GM23248 (cell line): Measurements from ENCODE around the gene DIP2C. TPM values are rescaled to one million over a fixed set of nuclear protein-coding genes. Genes with fewer than 3 reads are reported as not detected.

ENCODE experiments used
- DNase-seq: peaks from one replicate; pipeline ENCODE4 v3.0.0-alpha.2; 2015
- H2AFZ ChIP-seq: fragments of 200-600 bp; sonication (generic); 2 replicates; pipeline ENCODE4 v1.6.1; 2016; ENCODE audit warnings: antibody characterized with exemption
- H3F3A ChIP-seq: fragments of 200-600 bp; sonication (generic); 2 replicates; pipeline ENCODE4 v1.6.1; 2016; ENCODE audit warnings: mild to moderate bottlenecking, antibody characterized with exemption, mixed run types; ENCODE audit not compliant: insufficient read depth
- H3K27ac ChIP-seq: fragments of 200-600 bp; sonication (generic); 2 replicates; pipeline ENCODE4 v1.5.1; 2016; ENCODE audit warnings: mild to moderate bottlenecking
- H3K27me3 ChIP-seq: fragments of 200-600 bp; sonication (generic); replicated peaks from 2 replicates; pipeline ENCODE4 v1.6.1; 2016; ENCODE audit warnings: mild to moderate bottlenecking; ENCODE audit not compliant: insufficient read depth
- H3K36me3 ChIP-seq: fragments of 200-600 bp; sonication (generic); 2 replicates; pipeline ENCODE4 v1.6.1; 2016; ENCODE audit warnings: low read depth, mild to moderate bottlenecking
- H3K4me1 ChIP-seq: fragments of 200-600 bp; sonication (generic); 2 replicates; pipeline ENCODE4 v1.6.1; 2016; ENCODE audit warnings: mild to moderate bottlenecking; ENCODE audit not compliant: insufficient read depth
- H3K4me2 ChIP-seq: fragments of 200-600 bp; sonication (generic); one replicate; pipeline ENCODE4 v1.6.1; 2016; ENCODE audit warnings: mild to moderate bottlenecking; ENCODE audit not compliant: unreplicated experiment
- H3K4me3 ChIP-seq: fragments of 200-600 bp; sonication (generic); 2 replicates; pipeline ENCODE4 v1.5.1; 2016; ENCODE audit warnings: mild to moderate bottlenecking
- H3K79me2 ChIP-seq: fragments of 200-600 bp; sonication (generic); 2 replicates; pipeline ENCODE4 v1.6.1; 2016; ENCODE audit warnings: mild to moderate bottlenecking; ENCODE audit not compliant: insufficient read depth
- H3K9ac ChIP-seq: fragments of 200-600 bp; sonication (generic); 2 replicates; pipeline ENCODE4 v1.6.1; 2016; ENCODE audit warnings: mild to moderate bottlenecking
- H3K9me2 ChIP-seq: fragments of 200-600 bp; sonication (generic); 2 replicates; pipeline ENCODE4 v1.6.1; 2016; ENCODE audit warnings: mixed run types, mild to moderate bottlenecking, moderate library complexity; ENCODE audit not compliant: insufficient read depth
- H3K9me3 ChIP-seq: fragments of 200-600 bp; sonication (generic); one replicate; pipeline ENCODE4 v1.6.1; 2017; ENCODE audit warnings: low read depth
- H4K20me1 ChIP-seq: fragments of 200-600 bp; sonication (generic); 2 replicates; pipeline ENCODE4 v1.6.0; 2016; ENCODE audit not compliant: insufficient read depth
- EZH2 ChIP-seq: fragments of 200-600 bp; sonication (generic); IDR thresholded peaks from 2 replicates; pipeline ENCODE4 v1.6.1; 2018; ENCODE audit warnings: antibody characterized with exemption, mild to moderate bottlenecking; ENCODE audit not compliant: insufficient read depth, poor library complexity, severe bottlenecking
- EZH2phosphoT487 ChIP-seq: fragments of 200-600 bp; sonication (generic); IDR thresholded peaks from 2 replicates; pipeline ENCODE4 v1.6.1; 2018; ENCODE audit warnings: antibody characterized with exemption, moderate library complexity, mild to moderate bottlenecking, low read depth; ENCODE audit not compliant: insufficient read depth
- WGBS, 2 experiments: methylation state at CpG; one replicate each; pipeline ENCODE4 v1.1.6; 2015 to 2017; ENCODE audit warnings: low lambda C conversion rate in 2 of 2, low coverage in 1 of 2; ENCODE audit errors: missing lambda C conversion rate in 2 of 2; 5-methylcytosine and 5-hydroxymethylcytosine counted together
- in situ Hi-C: fragments of 300-500 bp; cut with MboI; formaldehyde crosslinking; loops from 2 replicates; pipeline ENCODE4 v1.15.0; 2020
- polyA plus RNA-seq: library from polyadenylated mRNA; unstranded; fragments of >200 nt; fragmentation: Nextera tagmentation; extraction: Ambion mirVana; gene quantifications from 2 replicates; pipeline ENCODE4 v1.2.1, GENCODE V29; 2016
- total RNA-seq: library from RNA; depleted of rRNA; stranded (reverse); fragments of >200 nt; shearing (Covaris generic); gene quantifications from 2 replicates; pipeline ENCODE4 v1.2.3, GENCODE V29; 2014

The DIP2C gene
- total and polyA plus RNA-seq, 2 experiments from 2014 or later = 12.0 to 13.1 TPM

- H3K27me3 ChIP-seq = no peaks in the 10 kb centered on the region
- no peaks in the 10 kb centered on the region for H3K9me3 ChIP-seq
- H3K9me2 ChIP-seq = no peaks in the 10 kb centered on the region
- no peak overlapping the region for H3K4me2 ChIP-seq
- in situ Hi-C loops = no loop called here
- no peak overlapping the region for H2AFZ ChIP-seq
- TF ChIP-seq EZH2phosphoT487 (no peak), EZH2 (no peak)
- H3K4me1 ChIP-seq = peaks cover 10% of the 10 kb centered on the region; the same call in 1 of the 2 replicates
- H3K79me2 ChIP-seq = peaks cover 96% of the 10 kb centered on the region
- no peak overlapping the region for H3K27ac ChIP-seq
- no peak overlapping the region for H3K9ac ChIP-seq
- H4K20me1 ChIP-seq = 0 out of 2 replicates have a peak, but pooled peaks cover 3% of the 10 kb centered on the region
- 91 to 93% methylated on average over 15 of the region's 15 CpGs for WGBS, 2 experiments
- no peaks in the 10 kb centered on the region for H3F3A ChIP-seq
- no peak for DNase-seq
- H3K36me3 ChIP-seq = no peaks in the 10 kb centered on the region
- H3K4me3 ChIP-seq = no peak overlapping the region
Measured at GRCh38 chr10:498760-499435, 190.6 kb downstream of the DIP2C start.

DNA sequence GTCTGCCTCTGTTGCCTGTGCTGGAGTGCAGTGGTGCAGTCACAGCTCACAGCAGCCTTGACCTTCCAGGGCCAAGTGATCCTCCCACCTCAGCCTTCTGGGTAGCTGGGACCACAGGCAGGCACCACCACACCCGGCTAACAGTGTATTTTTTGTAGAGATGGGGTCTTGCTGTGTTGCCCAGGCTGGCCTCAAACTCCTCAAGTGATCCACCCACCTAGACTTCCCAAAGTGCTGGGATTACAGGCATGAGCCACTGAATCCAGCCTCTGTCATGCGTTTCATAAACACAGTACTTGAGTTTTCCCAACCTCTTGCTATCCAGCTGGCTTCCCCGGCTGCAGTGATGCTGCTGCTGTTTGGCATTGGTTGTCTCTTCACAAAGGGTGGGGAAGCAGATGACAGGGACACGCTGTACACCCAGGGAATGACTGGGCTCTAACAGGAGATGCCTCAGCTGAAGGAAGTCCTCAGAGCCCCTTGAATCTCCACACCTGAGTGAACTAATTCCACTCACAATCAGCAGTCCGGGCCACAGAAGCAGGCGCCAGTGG is 191.5 kb downstream of the DIP2C start:
- Histone ChIP-seq H3K9me3 (no peaks in the 10 kb centered on the region), H3K27me3 (no peaks in the 10 kb centered on the region), H2AFZ (no peak overlapping the region), H4K20me1 (0 out of 2 replicates have a peak, but pooled peaks cover 3% of the 10 kb centered on the region), H3K4me2 (no peak overlapping the region), H3K36me3 (no peaks in the 10 kb centered on the region), H3K4me3 (no peak overlapping the region), H3K9ac (no peak overlapping the region), H3K27ac (no peak overlapping the region), H3K79me2 (peaks cover 96% of the 10 kb centered on the region), H3F3A (no peaks in the 10 kb centered on the region), H3K4me1 (peaks cover 10% of the 10 kb centered on the region; the same call in 1 of the 2 replicates), H3K9me2 (no peaks in the 10 kb centered on the region)
- in situ Hi-C loops = no loop called here
- 61 to 63% methylated on average over 6 of the region's 6 CpGs for WGBS, 2 experiments
- TF ChIP-seq EZH2 (no peak), EZH2phosphoT487 (no peak)
- no peak for DNase-seq

DNA sequence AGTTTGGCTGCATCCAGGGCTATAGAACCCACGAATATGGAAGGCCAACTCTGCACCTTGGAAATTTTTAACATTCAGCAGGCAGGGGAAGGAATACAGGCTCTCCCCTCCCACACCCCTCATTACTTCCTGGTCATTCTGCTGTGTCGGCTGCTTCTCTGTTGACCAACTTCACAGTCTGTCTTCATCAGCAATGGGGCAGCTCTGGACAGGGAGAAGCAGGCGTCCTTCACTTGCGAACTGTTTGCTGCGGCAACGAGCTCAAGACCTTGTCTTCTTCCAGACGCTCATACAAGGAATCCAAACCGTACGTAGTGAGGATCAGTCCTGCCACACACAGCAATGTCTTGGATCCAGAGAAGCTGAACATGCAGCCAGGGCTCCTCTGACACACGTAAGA is 192.2 kb downstream of the DIP2C start:
- Histone ChIP-seq H3F3A (no peaks in the 10 kb centered on the region), H3K27me3 (no peaks in the 10 kb centered on the region), H4K20me1 (0 out of 2 replicates have a peak, but pooled peaks cover 3% of the 10 kb centered on the region), H3K79me2 (peaks cover 96% of the 10 kb centered on the region), H2AFZ (no peak overlapping the region), H3K36me3 (no peaks in the 10 kb centered on the region), H3K4me2 (no peak overlapping the region), H3K4me3 (no peak overlapping the region), H3K9me2 (no peaks in the 10 kb centered on the region), H3K27ac (no peak overlapping the region), H3K9ac (no peak overlapping the region), H3K9me3 (no peaks in the 10 kb centered on the region), H3K4me1 (peaks cover 10% of the 10 kb centered on the region; the same call in 1 of the 2 replicates)
- no peak for DNase-seq
- TF ChIP-seq EZH2 (no peak), EZH2phosphoT487 (no peak)
- 92 to 96% methylated on average over 10 of the region's 10 CpGs for WGBS, 2 experiments
- in situ Hi-C loops = no loop called here

DNA sequence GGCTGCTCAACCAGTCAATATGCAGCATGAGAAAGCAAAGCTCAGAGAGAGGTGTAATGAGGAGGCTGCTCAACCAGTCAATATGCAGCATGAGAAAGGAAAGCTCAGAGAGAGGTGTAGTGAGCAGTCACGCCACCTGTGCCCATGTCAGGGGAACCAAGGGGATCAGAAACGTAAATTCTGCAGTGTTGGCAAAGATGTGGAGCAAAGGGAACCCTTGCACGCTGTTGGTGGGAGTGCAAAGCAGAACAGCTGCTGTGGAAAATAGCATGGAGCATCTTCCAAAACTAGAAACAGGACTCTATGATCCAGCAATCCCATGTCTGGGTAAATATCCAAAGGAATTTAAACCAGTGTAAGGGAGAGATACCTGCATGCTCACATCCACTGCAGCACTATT is 194.9 kb downstream of the DIP2C start:
- no peak for TF ChIP-seq EZH2
- no peak for TF ChIP-seq EZH2phosphoT487
- 82 to 84% methylated on average over 3 of the region's 3 CpGs for WGBS, 2 experiments
- H3K9ac ChIP-seq = no peak overlapping the region
- H3K27ac ChIP-seq = no peak overlapping the region
- peaks cover 16% of the 10 kb centered on the region for H3K4me1 ChIP-seq
- no peak for DNase-seq
- no peaks in the 10 kb centered on the region for H3K9me2 ChIP-seq
- H3F3A ChIP-seq = peaks cover 6% of the 10 kb centered on the region
- H2AFZ ChIP-seq = no peak overlapping the region
- no peak overlapping the region for H3K4me2 ChIP-seq
- H3K36me3 ChIP-seq = no peaks in the 10 kb centered on the region
- H4K20me1 ChIP-seq = no peaks in the 10 kb centered on the region
- no peaks in the 10 kb centered on the region for H3K9me3 ChIP-seq
- in situ Hi-C loops = no loop called here
- H3K4me3 ChIP-seq = no peak overlapping the region
- peaks cover 80% of the 10 kb centered on the region for H3K79me2 ChIP-seq
- no peaks in the 10 kb centered on the region for H3K27me3 ChIP-seq

DNA sequence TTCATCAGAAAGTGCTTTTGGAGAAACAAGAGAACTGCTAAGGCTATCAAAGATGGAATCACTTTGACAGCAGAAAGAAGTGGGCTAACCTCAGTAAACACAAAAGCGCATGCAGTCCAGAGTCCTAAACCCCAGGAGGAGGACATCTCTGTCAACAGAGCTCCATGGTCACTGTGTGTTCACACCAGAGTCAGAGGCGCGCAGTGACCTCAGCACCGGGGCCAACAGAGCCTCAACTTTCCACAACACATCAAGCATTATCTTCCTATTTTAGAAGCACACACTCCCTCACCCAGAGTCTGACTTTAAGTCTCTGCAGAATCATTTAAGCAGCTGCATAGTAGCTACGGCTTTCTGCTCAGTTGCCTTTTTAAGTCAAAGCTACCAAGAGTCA is 195.3 kb downstream of the DIP2C start:
- Histone ChIP-seq H3K4me3 (no peak overlapping the region), H3K79me2 (peaks cover 79% of the 10 kb centered on the region), H3K27ac (no peak overlapping the region), H3K9me3 (no peaks in the 10 kb centered on the region), H3K4me2 (no peak overlapping the region), H3K4me1 (peaks cover 16% of the 10 kb centered on the region), H3K9ac (no peak overlapping the region), H4K20me1 (no peaks in the 10 kb centered on the region), H3K36me3 (no peaks in the 10 kb centered on the region), H3K9me2 (no peaks in the 10 kb centered on the region), H3F3A (peaks cover 6% of the 10 kb centered on the region), H2AFZ (no peak overlapping the region), H3K27me3 (no peaks in the 10 kb centered on the region)
- 97 to 99% methylated on average over 5 of the region's 5 CpGs for WGBS, 2 experiments
- in situ Hi-C loops = no loop called here
- no peak for TF ChIP-seq EZH2
- no peak for TF ChIP-seq EZH2phosphoT487
- DNase-seq = no peak
